Skin epidermis (tissue), 12 donors: ENCODE results near the gene CHERP.

ENCODE experiments used
- H3K27ac ChIP-seq, 21 experiments: fragments of 200-600 bp; sonication (generic) in 11 of 21; one replicate each; pipeline ENCODE4 v1.5.0; 2020; ENCODE audit warnings: mild to moderate bottlenecking in 3 of 21, inconsistent platforms in 2 of 21, moderate library complexity in 2 of 21
- H3K4me3 ChIP-seq, 7 experiments: fragments of 200-600 bp; sonication (generic) in 2 of 7; one replicate each; pipeline ENCODE4 v1.5.0; 2020; ENCODE audit warnings: inconsistent platforms in 2 of 7, mild to moderate bottlenecking in 2 of 7, moderate library complexity in 1 of 7

Gene CHERP

GRCh38 chr19:16542045-16542909 is at the start of gene CHERP:
Gene CHERP (minus strand): TSS chr19:16542437. CDS start chr19:16542378, 59 bp downstream.
- peak within 1 kb of the TSS; percentile 71 to 99 (median 86) for H3K4me3 ChIP-seq
- peak within 1 kb of the TSS; percentile 78 to 98 (median 91) for H3K27ac ChIP-seq

GRCh38 chr19:16590876-16591802 is 48.9 kb upstream of the CHERP start:
- Histone ChIP-seq H3K4me3 (no peak overlapping the region), H3K27ac (no peak overlapping the region)

GRCh38 chr19:16589917-16590316 is 47.7 kb upstream of the CHERP start:
- no peak overlapping the region for H3K4me3 ChIP-seq

GRCh38 chr19:16588824-16589577 is 46.8 kb upstream of the CHERP start:
- H3K27ac ChIP-seq, result peak overlapping the region in 5 of 21 experiments; percentile 29 to 93 (median 86)

More at GRCh38 chr19:16589917-16590316, 47.7 kb upstream of the CHERP start:
- H3K27ac ChIP-seq, result no peak overlapping the region

GRCh38 chr19:16587833-16588823 is 45.9 kb upstream of the CHERP start:
- H3K4me3 ChIP-seq, result peak overlapping the region in 4 of 7 experiments; percentile 4 to 16 (median 9)
- H3K27ac ChIP-seq, result peak overlapping the region in 19 of 21 experiments; percentile 14 to 95 (median 71)

More at GRCh38 chr19:16588824-16589577, 46.8 kb upstream of the CHERP start:
- H3K4me3 ChIP-seq, result peak overlapping the region in 1 of 7 experiments; percentile 8

- Histone ChIP-seq H3K4me3 (peak overlapping the region in 4 of 7 experiments; percentile 4 to 16 (median 9)), H3K27ac (peak overlapping the region in 20 of 21 experiments; percentile 14 to 95 (median 70))
Measured at GRCh38 chr19:16586991-16587832, 45.0 kb upstream of the CHERP start.

- H3K27ac ChIP-seq, result peak overlapping the region in 19 of 21 experiments; percentile 33 to 95 (median 74)
- H3K4me3 ChIP-seq, result peak overlapping the region in 1 of 7 experiments; percentile 8
Measured at GRCh38 chr19:16586477-16586871, 44.2 kb upstream of the CHERP start.

- peak overlapping the region in 20 of 21 experiments; percentile 33 to 95 (median 74) for H3K27ac ChIP-seq
- H3K4me3 ChIP-seq, result no peak overlapping the region
Measured at GRCh38 chr19:16585808-16586476, 43.7 kb upstream of the CHERP start.

GRCh38 chr19:16585094-16585801 is 43.0 kb upstream of the CHERP start:
- Histone ChIP-seq H3K4me3 (peak overlapping the region; percentile 0 to 27 (median 15)), H3K27ac (peak overlapping the region in 20 of 21 experiments; percentile 32 to 95 (median 75))

- Histone ChIP-seq H3K4me3 (peak overlapping the region; percentile 0 to 27 (median 15)), H3K27ac (peak overlapping the region in 20 of 21 experiments; percentile 32 to 95 (median 75))
Measured at GRCh38 chr19:16584248-16585093, 42.2 kb upstream of the CHERP start.

- peak overlapping the region in 12 of 21 experiments; percentile 16 to 93 (median 60) for H3K27ac ChIP-seq
Measured at GRCh38 chr19:16582486-16583261, 40.4 kb upstream of the CHERP start.

GRCh38 chr19:16581971-16582343 is 39.7 kb upstream of the CHERP start:
- Histone ChIP-seq H3K27ac (peak overlapping the region in 11 of 21 experiments; percentile 4 to 80 (median 22)), H3K4me3 (no peak overlapping the region)

More at GRCh38 chr19:16582486-16583261, 40.4 kb upstream of the CHERP start:
- H3K4me3 ChIP-seq, result no peak overlapping the region

GRCh38 chr19:16581145-16581970 is 39.1 kb upstream of the CHERP start:
- no peak overlapping the region for H3K4me3 ChIP-seq

More at GRCh38 chr19:16581145-16581970, 39.1 kb upstream of the CHERP start:
- peak overlapping the region in 14 of 21 experiments; percentile 4 to 80 (median 24) for H3K27ac ChIP-seq
